ENCODE data around the gene TMEM72. TPM values are rescaled to one million over a fixed set of nuclear protein-coding genes. Genes with fewer than 3 reads are reported as not detected.
A peak's percentile ranks its signal among the peaks of the same experiment; 100 is the strongest.

The TMEM72 gene
- total and polyA plus RNA-seq, 5 donors: 0.14 to 0.71 (median 0.26) TPM; not detected in 1

GRCh38 chr10:44984671-44985101, 73.5 kb downstream of the TMEM72 start:
- WGBS: 70% methylated on average over 15 of the region's 15 CpGs
- H3K4me1 ChIP-seq (ENCODE audit: control insufficient read depth, insufficient read depth, low read length): peaks cover 31% of the 10 kb centered on the region
- no peak for ATAC-seq

DNA sequence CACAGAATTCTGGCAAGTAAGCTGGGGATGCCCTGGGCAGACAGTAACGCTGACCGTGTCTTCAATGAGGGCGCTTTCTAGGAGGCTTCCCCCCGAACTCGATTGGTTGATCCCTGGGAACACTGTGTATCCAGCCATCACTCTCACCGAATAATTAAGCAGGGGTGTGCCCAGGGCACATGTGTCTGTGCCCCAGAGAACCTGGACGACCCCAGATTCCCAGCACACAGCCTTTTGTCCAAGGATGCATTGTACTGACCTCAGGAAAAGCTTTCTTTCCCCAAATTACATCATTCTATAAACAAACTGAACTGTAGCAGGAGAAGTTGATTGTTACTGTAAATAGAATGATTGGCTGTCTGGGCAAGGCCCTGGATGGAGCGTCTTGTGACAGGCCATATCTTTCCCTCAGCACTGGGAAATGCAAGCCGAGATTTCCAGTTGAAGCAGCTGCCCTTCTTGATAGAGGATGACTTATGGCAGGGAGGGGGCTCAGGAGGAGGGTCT, 74.1 kb downstream of the TMEM72 start:
- peak overlapping the region; percentile 76 for H3K27ac ChIP-seq (ENCODE audit: low read length)
- ATAC-seq (peak in 1 of 2 donors; percentile 4), DNase-seq (peak; percentile 10 to 53 (median 22))
- no peaks in the 10 kb centered on the region for H3K27me3 ChIP-seq (ENCODE audit: control insufficient read depth, insufficient read depth)
- intact Hi-C loops (cut with DNase I): no loop called here
- H3K4me3 ChIP-seq (ENCODE audit: low read length): no peak overlapping the region
- peaks cover 27% of the 10 kb centered on the region for H3K4me1 ChIP-seq (ENCODE audit: control insufficient read depth, insufficient read depth, low read length)
- WGBS: 37% methylated on average over 9 of the region's 9 CpGs
- no peaks in the 10 kb centered on the region for H3K9me3 ChIP-seq (ENCODE audit: control insufficient read depth, low read length)

More at GRCh38 chr10:44984671-44985101, 73.5 kb downstream of the TMEM72 start:
- H3K27ac ChIP-seq (ENCODE audit: low read length): peak overlapping the region; percentile 76
- H3K9me3 ChIP-seq (ENCODE audit: control insufficient read depth, low read length): no peaks in the 10 kb centered on the region
- H3K4me3 ChIP-seq (ENCODE audit: low read length): no peak overlapping the region
- DNase-seq: peak; percentile 15 to 56 (median 52)
- intact Hi-C loops (cut with DNase I): no loop called here
- no peaks in the 10 kb centered on the region for H3K27me3 ChIP-seq (ENCODE audit: control insufficient read depth, insufficient read depth)

GRCh38 chr10:44986179-44986578, 75.0 kb downstream of the TMEM72 start:
- H3K27ac ChIP-seq (ENCODE audit: low read length): peak overlapping the region; percentile 62
- H3K4me1 ChIP-seq (ENCODE audit: control insufficient read depth, insufficient read depth, low read length): peaks cover 22% of the 10 kb centered on the region
- ATAC-seq: no peak
- H3K9me3 ChIP-seq (ENCODE audit: control insufficient read depth, low read length): no peaks in the 10 kb centered on the region
- no peak for DNase-seq
- intact Hi-C loops (cut with DNase I): no loop called here
- 67% methylated on average over 3 of the region's 3 CpGs for WGBS
- H3K4me3 ChIP-seq (ENCODE audit: low read length): no peak overlapping the region
- H3K27me3 ChIP-seq (ENCODE audit: control insufficient read depth, insufficient read depth): no peaks in the 10 kb centered on the region

Other genes with a start within 250 kb of the TMEM72 start
- 10 to 100 TPM; 57.9 to 92.1 (median 76.3) TPM for gene RASSF4, start 48.5 kb downstream of the TMEM72 start, total RNA-seq
- gene RASSF4, start 48.5 kb downstream of the TMEM72 start, polyA plus RNA-seq: 45.4 TPM
- 10 to 100 TPM; 18.8 to 43.8 (median 23.8) TPM for gene DEPP1, start 67.5 kb downstream of the TMEM72 start, total RNA-seq
- gene DEPP1, start 67.5 kb downstream of the TMEM72 start, polyA plus RNA-seq: 32.5 TPM
- gene ZNF22, start 89.6 kb downstream of the TMEM72 start, total RNA-seq: 10 to 100 TPM; 15.4 to 20.7 (median 19.2) TPM
- 14.8 TPM for gene ZNF22, start 89.6 kb downstream of the TMEM72 start, polyA plus RNA-seq

All from right cardiac atrium (tissue), 5 donors.